ENCODE measurements around the gene WRAP73.

The WRAP73 gene

GRCh38 chr1:3598051-3598491 lies 51.8 kb downstream of the WRAP73 start:
- no peak overlapping the region for H3K4me2 ChIP-seq (ENCODE audit: low read length)

GRCh38 chr1:3597599-3597964 lies 52.3 kb downstream of the WRAP73 start:
- Histone ChIP-seq H3K4me3 (ENCODE audit: low read length) (no peak overlapping the region), H3K4me2 (ENCODE audit: low read length) (no peak overlapping the region), H2AFZ (ENCODE audit: low read depth, low read length) (no peak overlapping the region), H3K27me3 (ENCODE audit: low read depth, low read length) (no peaks in the 10 kb centered on the region), H3K4me1 (ENCODE audit: low read length) (no peaks in the 10 kb centered on the region), H4K20me1 (ENCODE audit: insufficient read depth, low read length) (no peaks in the 10 kb centered on the region), H3K36me3 (replicated peaks; ENCODE audit: low read depth, low read length) (no peaks in the 10 kb centered on the region), H3K79me2 (ENCODE audit: low read length) (no peaks in the 10 kb centered on the region), H3K9ac (ENCODE audit: low read length) (no peak overlapping the region), H3K9me3 (ENCODE audit: insufficient read depth, low read length) (no peaks in the 10 kb centered on the region), H3K27ac (ENCODE audit: low read length) (no peak overlapping the region)
- TF ChIP-seq CTCF (IDR thresholded peaks at IDR 0.05; ENCODE audit: low read depth, low read length), result no peak

More at GRCh38 chr1:3598051-3598491, 51.8 kb downstream of the WRAP73 start:
- Histone ChIP-seq H3K9me3 (ENCODE audit: insufficient read depth, low read length) (no peaks in the 10 kb centered on the region), H3K27me3 (ENCODE audit: low read depth, low read length) (no peaks in the 10 kb centered on the region), H3K4me1 (ENCODE audit: low read length) (no peaks in the 10 kb centered on the region), H3K27ac (ENCODE audit: low read length) (no peak overlapping the region), H3K79me2 (ENCODE audit: low read length) (no peaks in the 10 kb centered on the region), H3K36me3 (replicated peaks; ENCODE audit: low read depth, low read length) (no peaks in the 10 kb centered on the region), H2AFZ (ENCODE audit: low read depth, low read length) (no peak overlapping the region), H4K20me1 (ENCODE audit: insufficient read depth, low read length) (no peaks in the 10 kb centered on the region), H3K9ac (ENCODE audit: low read length) (no peak overlapping the region), H3K4me3 (ENCODE audit: low read length) (no peak overlapping the region)
- TF ChIP-seq EZH2phosphoT487 (IDR thresholded peaks at IDR 0.05; ENCODE audit: low read depth), result no peak
- no peak for TF ChIP-seq CTCF (IDR thresholded peaks at IDR 0.05; ENCODE audit: low read depth, low read length)

GRCh38 chr1:3596663-3597598 lies 53.0 kb downstream of the WRAP73 start:
- Histone ChIP-seq H3K4me1 (ENCODE audit: low read length) (no peaks in the 10 kb centered on the region), H3K27ac (ENCODE audit: low read length) (no peak overlapping the region), H3K4me3 (ENCODE audit: low read length) (no peak overlapping the region)

More at GRCh38 chr1:3596663-3597598, 53.0 kb downstream of the WRAP73 start:
- no peaks in the 10 kb centered on the region for H4K20me1 ChIP-seq (ENCODE audit: insufficient read depth, low read length)
- no peaks in the 10 kb centered on the region for H3K79me2 ChIP-seq (ENCODE audit: low read length)
- H3K9me3 ChIP-seq (ENCODE audit: insufficient read depth, low read length), result no peaks in the 10 kb centered on the region
- TF ChIP-seq EZH2phosphoT487 (IDR thresholded peaks at IDR 0.05; ENCODE audit: low read depth) (no peak), CTCF (IDR thresholded peaks at IDR 0.05; ENCODE audit: low read depth, low read length) (no peak)
- H3K9ac ChIP-seq (ENCODE audit: low read length), result no peak overlapping the region
- H3K36me3 ChIP-seq (replicated peaks; ENCODE audit: low read depth, low read length), result no peaks in the 10 kb centered on the region
- H3K27me3 ChIP-seq (ENCODE audit: low read depth, low read length), result no peaks in the 10 kb centered on the region
- no peak overlapping the region for H3K4me2 ChIP-seq (ENCODE audit: low read length)
- no peak overlapping the region for H2AFZ ChIP-seq (ENCODE audit: low read depth, low read length)

Measured in OCI-LY3 (cell line).